ENCODE data around the gene ZDHHC22. TPM values are rescaled to one million over a fixed set of nuclear protein-coding genes. Genes with fewer than 3 reads are reported as not detected.

Gene ZDHHC22
- total RNA-seq, 4 donors from 2014 or later, result not detected

GRCh38 chr14:77142005-77142800 is 612 bp upstream of the ZDHHC22 start:
- TF ChIP-seq POLR2A (IDR thresholded peaks at IDR 0.05) (no peak), EP300 (IDR thresholded peaks at IDR 0.05) (no peak), CTCF (IDR thresholded peaks at IDR 0.05) (no peak)
- Histone ChIP-seq H3K27ac (no peak overlapping the region), H3K9me3 (peaks cover 0 to under 1% (median 0%) of the 10 kb centered on the region in 4 donors), H3K36me3 (no peaks in the 10 kb centered on the region), H3K4me3 (peak overlapping the region in 1 of 4 donors; percentile 46), H3K27me3 (peaks cover 0 to 98% of the 10 kb centered on the region in 2 donors), H3K4me1 (peaks cover 0 to 30% (median 12%) of the 10 kb centered on the region in 4 donors)
- 9 to 18% methylated on average over 9 of the region's 9 CpGs for WGBS, 2 donors
- no peak for DNase-seq (ENCODE audit: low spot score in 2 of 2)

DNA sequence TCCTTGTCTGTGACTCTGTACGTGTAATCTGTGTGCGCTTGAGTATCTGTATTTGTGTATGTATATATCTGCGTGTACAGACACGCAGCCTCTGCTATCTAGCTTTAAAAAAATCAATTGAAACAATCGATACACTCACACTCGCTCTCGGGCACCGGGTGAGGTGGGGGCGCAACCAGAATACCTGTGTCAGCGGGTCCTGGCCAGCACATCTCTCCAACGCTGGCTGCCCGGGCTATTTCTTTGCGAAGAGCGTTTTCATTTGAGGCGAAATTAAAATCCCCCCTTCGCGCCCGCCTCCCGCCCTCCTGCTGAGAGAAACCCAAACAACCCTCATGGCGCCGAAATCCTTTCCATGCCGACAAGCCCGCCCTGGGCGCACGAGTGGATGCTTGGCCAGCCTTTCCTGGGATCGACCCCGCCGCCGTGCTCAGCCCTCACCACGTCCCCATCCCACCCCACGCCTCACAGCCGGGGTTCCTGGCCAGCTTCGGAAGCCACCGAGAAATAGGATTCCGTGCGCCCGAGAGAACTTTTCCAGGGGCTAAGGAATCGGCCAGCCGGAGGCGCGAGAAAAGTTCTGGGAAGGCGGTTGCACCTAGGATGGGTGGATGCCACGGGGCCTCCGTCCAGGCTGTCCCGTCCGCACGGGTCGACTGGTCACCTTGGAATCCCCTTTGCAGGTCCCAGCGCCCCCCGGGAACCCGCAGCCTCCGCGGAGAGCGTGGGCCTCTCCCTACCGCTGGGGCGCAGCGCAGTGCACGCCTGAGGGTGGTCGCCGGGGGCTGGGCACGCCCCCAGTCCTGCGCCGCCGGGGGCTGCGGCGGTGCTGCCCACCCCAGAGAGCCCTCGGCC is 1.0 kb downstream of the ZDHHC22 start:
- Histone ChIP-seq H3K4me3 (peak overlapping the region in 1 of 4 donors; percentile 46), H3K27me3 (peaks cover 0 to 97% of the 10 kb centered on the region in 2 donors), H3K9me3 (no peaks in the 10 kb centered on the region), H3K36me3 (no peaks in the 10 kb centered on the region), H3K4me1 (peaks cover 0 to 30% (median 12%) of the 10 kb centered on the region in 4 donors), H3K27ac (no peak overlapping the region)
- no peak for TF ChIP-seq CTCF (IDR thresholded peaks at IDR 0.05)
- no peak for TF ChIP-seq POLR2A (IDR thresholded peaks at IDR 0.05)
- no peak for TF ChIP-seq EP300 (IDR thresholded peaks at IDR 0.05)
- DNase-seq (ENCODE audit: low spot score in 2 of 2), result no peak
- WGBS, 2 donors, result 2% methylated on average over 47 to 48 of the region's 67 CpGs

GRCh38 chr14:77139540-77140358 is 1.8 kb downstream of the ZDHHC22 start:
- peaks cover 0 to 96% of the 10 kb centered on the region in 2 donors for H3K27me3 ChIP-seq
- peaks cover 0 to 30% (median 12%) of the 10 kb centered on the region in 4 donors for H3K4me1 ChIP-seq
- H3K36me3 ChIP-seq, result no peaks in the 10 kb centered on the region
- 3% methylated on average over 32 to 39 of the region's 52 CpGs for WGBS, 2 donors
- no peak for DNase-seq (ENCODE audit: low spot score in 2 of 2)
- H3K27ac ChIP-seq, result no peak overlapping the region
- TF ChIP-seq POLR2A (IDR thresholded peaks at IDR 0.05) (no peak), CTCF (IDR thresholded peaks at IDR 0.05) (peak in 1 of 5 experiments; percentile 36), EP300 (IDR thresholded peaks at IDR 0.05) (no peak)
- H3K9me3 ChIP-seq, result no peaks in the 10 kb centered on the region
- no peak overlapping the region for H3K4me3 ChIP-seq

DNA sequence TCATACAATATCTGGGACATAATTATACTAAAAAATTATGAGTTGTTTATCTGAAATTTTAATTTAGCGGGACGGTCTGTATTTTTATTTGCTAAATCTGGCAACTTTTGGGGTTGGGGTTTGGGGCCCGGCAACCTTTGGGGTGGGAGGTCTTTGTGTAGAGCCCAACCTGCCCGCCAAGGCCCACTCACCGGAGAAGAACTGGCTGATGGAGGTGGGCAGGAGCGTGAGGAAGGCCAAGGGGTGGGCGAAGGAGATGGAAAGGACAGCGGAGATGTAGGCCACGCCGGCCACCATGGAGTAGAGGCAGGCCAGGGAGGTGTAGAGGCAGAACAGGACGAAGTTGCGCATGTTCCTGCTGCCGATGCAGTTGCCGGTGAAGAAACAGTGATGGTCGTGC is 2.6 kb downstream of the ZDHHC22 start:
- H3K4me3 ChIP-seq, result no peak overlapping the region
- TF ChIP-seq POLR2A (IDR thresholded peaks at IDR 0.05) (no peak), EP300 (IDR thresholded peaks at IDR 0.05) (no peak), CTCF (IDR thresholded peaks at IDR 0.05) (no peak)
- no peaks in the 10 kb centered on the region for H3K9me3 ChIP-seq
- peaks cover 0 to 96% of the 10 kb centered on the region in 2 donors for H3K27me3 ChIP-seq
- no peak for DNase-seq (ENCODE audit: low spot score in 2 of 2)
- H3K27ac ChIP-seq, result no peak overlapping the region
- H3K36me3 ChIP-seq, result no peaks in the 10 kb centered on the region
- 78 to 82% methylated on average over 15 of the region's 15 CpGs for WGBS, 2 donors
- H3K4me1 ChIP-seq, result peaks cover 0 to 30% (median 12%) of the 10 kb centered on the region in 4 donors
